ENCODE data around the gene OR2V2. TPM values are rescaled to one million over a fixed set of nuclear protein-coding genes. Genes with fewer than 3 reads are reported as not detected.

Gene OR2V2
- total and polyA plus RNA-seq, 10 of the 15 experiments (the other 5 are each of a cell fraction or from before 2014, with no cell fraction given), result 0.26 TPM; not detected in 9

- TF ChIP-seq EP300 (IDR thresholded peaks at IDR 0.05; ENCODE audit: borderline replicate concordance in 1 of 2, control insufficient read depth in 1 of 2, low read depth in 2 of 2, low read length in 2 of 2), result peak in 1 of 2 experiments; percentile 54; a peak in 1 of 4 replicates
- TF ChIP-seq SMAD1 (IDR thresholded peaks at IDR 0.05; ENCODE audit: low read depth, partially characterized antibody), result no peak
- TF ChIP-seq MEF2B (IDR thresholded peaks at IDR 0.05; ENCODE audit: partially characterized antibody, poor library complexity, severe bottlenecking), result peak; percentile 12
- no peak for TF ChIP-seq ATF3 (IDR thresholded peaks at IDR 0.05; ENCODE audit: borderline replicate concordance, extremely low read depth, low read depth, low read length)
- TF ChIP-seq E2F4 (IDR thresholded peaks at IDR 0.05; ENCODE audit: low read depth, low read length), result no peak
- TF ChIP-seq E4F1 (IDR thresholded peaks at IDR 0.05; ENCODE audit: borderline replicate concordance, partially characterized antibody), result no peak
- no peak for TF ChIP-seq NRF1 (conservative IDR thresholded peaks at IDR 0.05; ENCODE audit: low read depth, low read length)
- TF ChIP-seq SREBF1 (IDR thresholded peaks at IDR 0.05; ENCODE audit: low read length), result no peak
- TF ChIP-seq JUNB (IDR thresholded peaks at IDR 0.05), result no peak
- TF ChIP-seq RAD21 (IDR thresholded peaks at IDR 0.05; ENCODE audit: insufficient read depth, low read depth, low read length), result no peak
- TF ChIP-seq, protein P1, sequence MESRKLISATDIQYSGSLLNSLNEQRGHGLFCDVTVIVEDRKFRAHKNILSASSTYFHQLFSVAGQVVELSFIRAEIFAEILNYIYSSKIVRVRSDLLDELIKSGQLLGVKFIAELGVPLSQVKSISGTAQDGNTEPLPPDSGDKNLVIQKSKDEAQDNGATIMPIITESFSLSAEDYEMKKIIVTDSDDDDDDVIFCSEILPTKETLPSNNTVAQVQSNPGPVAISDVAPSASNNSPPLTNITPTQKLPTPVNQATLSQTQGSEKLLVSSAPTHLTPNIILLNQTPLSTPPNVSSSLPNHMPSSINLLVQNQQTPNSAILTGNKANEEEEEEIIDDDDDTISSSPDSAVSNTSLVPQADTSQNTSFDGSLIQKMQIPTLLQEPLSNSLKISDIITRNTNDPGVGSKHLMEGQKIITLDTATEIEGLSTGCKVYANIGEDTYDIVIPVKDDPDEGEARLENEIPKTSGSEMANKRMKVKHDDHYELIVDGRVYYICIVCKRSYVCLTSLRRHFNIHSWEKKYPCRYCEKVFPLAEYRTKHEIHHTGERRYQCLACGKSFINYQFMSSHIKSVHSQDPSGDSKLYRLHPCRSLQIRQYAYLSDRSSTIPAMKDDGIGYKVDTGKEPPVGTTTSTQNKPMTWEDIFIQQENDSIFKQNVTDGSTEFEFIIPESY (IDR thresholded peaks at IDR 0.05), result no peak
- no peak for TF ChIP-seq CBX5 (IDR thresholded peaks at IDR 0.05; ENCODE audit: low read depth)
- TF ChIP-seq MYB (IDR thresholded peaks at IDR 0.05; ENCODE audit: borderline replicate concordance, low read depth, low read length), result no peak
- no peak for TF ChIP-seq KLF5 (IDR thresholded peaks at IDR 0.05; ENCODE audit: partially characterized antibody)
- TF ChIP-seq CHD2 (IDR thresholded peaks at IDR 0.05; ENCODE audit: borderline replicate concordance, low read depth, low read length), result no peak
- peak; percentile 63 to 71 for TF ChIP-seq IKZF2 (IDR thresholded peaks at IDR 0.05)
- TF ChIP-seq POU2F2 (IDR thresholded peaks at IDR 0.05; ENCODE audit: borderline replicate concordance, low read depth, low read length), result peak; percentile 92; the same call in 2 of the 3 replicates
- no peak for TF ChIP-seq TCF12 (IDR thresholded peaks at IDR 0.05; ENCODE audit: low read depth, low read length)
- peak; percentile 88 for TF ChIP-seq SREBF2 (IDR thresholded peaks at IDR 0.05; ENCODE audit: low read length)
- no peak for TF ChIP-seq NBN (IDR thresholded peaks at IDR 0.05)
- TF ChIP-seq, protein P2, sequence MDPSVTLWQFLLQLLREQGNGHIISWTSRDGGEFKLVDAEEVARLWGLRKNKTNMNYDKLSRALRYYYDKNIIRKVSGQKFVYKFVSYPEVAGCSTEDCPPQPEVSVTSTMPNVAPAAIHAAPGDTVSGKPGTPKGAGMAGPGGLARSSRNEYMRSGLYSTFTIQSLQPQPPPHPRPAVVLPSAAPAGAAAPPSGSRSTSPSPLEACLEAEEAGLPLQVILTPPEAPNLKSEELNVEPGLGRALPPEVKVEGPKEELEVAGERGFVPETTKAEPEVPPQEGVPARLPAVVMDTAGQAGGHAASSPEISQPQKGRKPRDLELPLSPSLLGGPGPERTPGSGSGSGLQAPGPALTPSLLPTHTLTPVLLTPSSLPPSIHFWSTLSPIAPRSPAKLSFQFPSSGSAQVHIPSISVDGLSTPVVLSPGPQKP (IDR thresholded peaks at IDR 0.05; ENCODE audit: low read depth, low read length), result no peak
Measured at GRCh38 chr5:181187500-181188213, 40.3 kb downstream of the OR2V2 start (continued).
